OCI-LY1 (cell line): ENCODE results near the gene LRRFIP1.

Experiments used
- CTCF ChIP-seq: fragments of 200-600 bp; sonication (generic), shearing (Covaris generic); IDR thresholded peaks from 2 replicates; pipeline ENCODE4 v1.5.1; 2017; ENCODE audit warnings: mild to moderate bottlenecking, antibody characterized with exemption, low read length, moderate library complexity, mixed read lengths
- EZH2 ChIP-seq: fragments of 200-600 bp; sonication (generic), shearing (Covaris generic); IDR thresholded peaks from 2 replicates; pipeline ENCODE4 v1.8.0; 2017; ENCODE audit warnings: borderline replicate concordance, mixed run types, mild to moderate bottlenecking, antibody characterized with exemption, low read length, moderate library complexity, mixed read lengths

GRCh38 chr2:237652854-237653253 lies 25.5 kb downstream of the LRRFIP1 start:
- TF ChIP-seq CTCF: no peak
- TF ChIP-seq EZH2: no peak
